ENCODE results near the gene SAG. TPM values are rescaled to one million over a fixed set of nuclear protein-coding genes. Genes with fewer than 3 reads are reported as not detected.

Gene SAG
- total and polyA plus RNA-seq, 9 of the 15 experiments (the other 6 are each of a cell fraction or from before 2014, with no cell fraction given) = 0.04 to 0.64 (median 0.31) TPM; not detected in 5

DNA sequence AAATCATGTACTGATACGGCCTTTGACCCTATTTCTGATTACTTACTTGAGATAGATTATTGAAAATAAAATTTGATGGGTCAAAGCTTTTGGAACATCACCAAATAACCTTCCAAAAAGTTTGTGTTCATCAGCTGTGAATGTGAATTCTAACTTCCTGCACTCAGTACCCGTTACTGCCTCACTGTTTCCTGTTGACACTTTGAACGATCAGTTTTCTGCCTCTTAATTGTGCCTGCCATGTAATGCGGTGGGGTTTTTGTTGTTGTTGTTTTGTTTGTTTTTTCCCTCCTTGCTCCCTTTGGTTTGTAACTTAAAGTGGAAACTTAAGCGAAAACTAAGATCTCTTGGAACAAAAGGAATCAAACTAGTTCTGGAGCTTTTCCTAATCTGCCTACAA, 37.2 kb upstream of the SAG start (continued):
- no peak for TF ChIP-seq BRF1 (IDR thresholded peaks at IDR 0.05; ENCODE audit: borderline replicate concordance, extremely low read depth, insufficient read length)

DNA sequence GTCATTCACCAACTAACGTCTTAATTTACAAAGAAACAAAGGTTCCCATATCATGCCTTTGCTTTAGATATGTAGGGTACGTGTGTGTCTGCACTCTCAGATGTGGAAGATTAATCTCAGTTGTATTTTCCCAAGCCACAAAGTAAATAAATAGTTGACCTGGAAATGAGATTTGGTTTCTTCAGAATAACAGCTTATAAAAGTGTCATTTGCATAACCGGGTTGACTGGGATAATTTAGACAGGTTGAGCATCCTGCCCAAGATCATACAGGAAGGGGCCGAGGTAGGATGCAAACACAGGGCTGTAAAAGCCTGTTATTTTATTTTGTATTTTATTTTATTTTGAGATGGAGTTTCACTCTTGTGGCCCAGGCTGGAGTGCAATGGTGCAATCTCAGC, 36.7 kb upstream of the SAG start:
- in situ Hi-C loops (cut with MboI) = loop anchor here (25.0 kb wide), 1 partner anchor 659 kb away; no protein-coding TSS in a partner anchor
- Histone ChIP-seq H3K27ac (ENCODE audit: extremely low read depth, low read depth, low read length) (no peak overlapping the region), H4K20me1 (replicated peaks; ENCODE audit: control insufficient read depth, insufficient read depth, low read length) (no peaks in the 10 kb centered on the region), H3K9me1 (ENCODE audit: control insufficient read depth, insufficient read depth, low read length) (peaks cover 3% of the 10 kb centered on the region), H3K9me3 (replicated peaks; ENCODE audit: control insufficient read depth, insufficient read depth, low read depth, low read length) (no peaks in the 10 kb centered on the region), H3K79me2 (ENCODE audit: control insufficient read depth, insufficient read depth, low read length) (no peaks in the 10 kb centered on the region), H3K9ac (ENCODE audit: insufficient read depth in 1 of 2, low read depth in 2 of 2, low read length in 2 of 2) (no peak overlapping the region), H3K4me1 (replicated peaks in 1 of 2; ENCODE audit: control insufficient read depth in 2 of 2, insufficient read depth in 2 of 2, low read length in 2 of 2) (no peaks in the 10 kb centered on the region), H3K27me3 (ENCODE audit: control insufficient read depth in 2 of 2, insufficient read depth in 2 of 2, low read length in 2 of 2) (no peaks in the 10 kb centered on the region), H3K36me3 (ENCODE audit: control insufficient read depth, insufficient read depth, low read length) (peaks cover 95% of the 10 kb centered on the region), H2AFZ (ENCODE audit: low read depth, low read length) (no peak overlapping the region), H3K4me2 (ENCODE audit: insufficient read depth, low read length) (no peak overlapping the region), H3K4me3 (no peak overlapping the region)
- CTCF ChIA-PET (ENCODE audit: low intra/inter-chr PET ratio) = no interaction called here
- BruUV-seq (replicated peaks) = no TSS peak
- intact Hi-C loops (cut with micrococcal nuclease) = loop anchor here (5.0 kb wide), 1 partner anchor 111 kb away; no protein-coding TSS in a partner anchor
- FAIRE-seq = no peak
- no peak for ATAC-seq
- POLR2A ChIA-PET = interaction anchor here (0.6 to 0.7 kb wide), 2 partner anchors 242 kb away, joined by 3 read pairs; no protein-coding TSS in a partner anchor
- WGBS (ENCODE audit: insufficient coverage, low coverage, missing lambda C conversion rate) = 83% methylated on average over 4 of the region's 4 CpGs
- DNase-seq (ENCODE audit: extremely low read depth in 1 of 4, low spot score in 3 of 4) = no peak
- TF ChIP-seq POLR2B (IDR thresholded peaks at IDR 0.05; ENCODE audit: low read depth, partially characterized antibody) (no peak), RBM15 (IDR thresholded peaks at IDR 0.05; ENCODE audit: insufficient read depth, low read length) (no peak), GATA2 (CRISPR knock-in tag; IDR thresholded peaks at IDR 0.05) (no peak), PURB (CRISPR knock-in tag; IDR thresholded peaks at IDR 0.05; ENCODE audit: low read depth) (no peak), EZH2 (IDR thresholded peaks at IDR 0.05; ENCODE audit: borderline replicate concordance, low read depth, low read length) (no peak), ETV6 (IDR thresholded peaks at IDR 0.05; ENCODE audit: borderline replicate concordance in 1 of 2, low read depth in 2 of 2, low read length in 1 of 2) (no peak), ETV6 (CRISPR knock-in tag; IDR thresholded peaks at IDR 0.05; ENCODE audit: borderline replicate concordance) (no peak), RFX1 (IDR thresholded peaks at IDR 0.05) (no peak), FUS (optimal IDR thresholded peaks at IDR 0.05; ENCODE audit: low read depth, low read length) (no peak), JUND (IDR thresholded peaks at IDR 0.05; ENCODE audit: borderline replicate concordance, low read depth, low read length) (no peak), JUND (tag; IDR thresholded peaks at IDR 0.05; ENCODE audit: borderline replicate concordance, low read depth, low read length) (no peak), HMGN3 (IDR thresholded peaks at IDR 0.05; ENCODE audit: borderline replicate concordance, extremely low read depth, insufficient read length, low read depth, low read length) (no peak)
- TF ChIP-seq, protein P1, sequence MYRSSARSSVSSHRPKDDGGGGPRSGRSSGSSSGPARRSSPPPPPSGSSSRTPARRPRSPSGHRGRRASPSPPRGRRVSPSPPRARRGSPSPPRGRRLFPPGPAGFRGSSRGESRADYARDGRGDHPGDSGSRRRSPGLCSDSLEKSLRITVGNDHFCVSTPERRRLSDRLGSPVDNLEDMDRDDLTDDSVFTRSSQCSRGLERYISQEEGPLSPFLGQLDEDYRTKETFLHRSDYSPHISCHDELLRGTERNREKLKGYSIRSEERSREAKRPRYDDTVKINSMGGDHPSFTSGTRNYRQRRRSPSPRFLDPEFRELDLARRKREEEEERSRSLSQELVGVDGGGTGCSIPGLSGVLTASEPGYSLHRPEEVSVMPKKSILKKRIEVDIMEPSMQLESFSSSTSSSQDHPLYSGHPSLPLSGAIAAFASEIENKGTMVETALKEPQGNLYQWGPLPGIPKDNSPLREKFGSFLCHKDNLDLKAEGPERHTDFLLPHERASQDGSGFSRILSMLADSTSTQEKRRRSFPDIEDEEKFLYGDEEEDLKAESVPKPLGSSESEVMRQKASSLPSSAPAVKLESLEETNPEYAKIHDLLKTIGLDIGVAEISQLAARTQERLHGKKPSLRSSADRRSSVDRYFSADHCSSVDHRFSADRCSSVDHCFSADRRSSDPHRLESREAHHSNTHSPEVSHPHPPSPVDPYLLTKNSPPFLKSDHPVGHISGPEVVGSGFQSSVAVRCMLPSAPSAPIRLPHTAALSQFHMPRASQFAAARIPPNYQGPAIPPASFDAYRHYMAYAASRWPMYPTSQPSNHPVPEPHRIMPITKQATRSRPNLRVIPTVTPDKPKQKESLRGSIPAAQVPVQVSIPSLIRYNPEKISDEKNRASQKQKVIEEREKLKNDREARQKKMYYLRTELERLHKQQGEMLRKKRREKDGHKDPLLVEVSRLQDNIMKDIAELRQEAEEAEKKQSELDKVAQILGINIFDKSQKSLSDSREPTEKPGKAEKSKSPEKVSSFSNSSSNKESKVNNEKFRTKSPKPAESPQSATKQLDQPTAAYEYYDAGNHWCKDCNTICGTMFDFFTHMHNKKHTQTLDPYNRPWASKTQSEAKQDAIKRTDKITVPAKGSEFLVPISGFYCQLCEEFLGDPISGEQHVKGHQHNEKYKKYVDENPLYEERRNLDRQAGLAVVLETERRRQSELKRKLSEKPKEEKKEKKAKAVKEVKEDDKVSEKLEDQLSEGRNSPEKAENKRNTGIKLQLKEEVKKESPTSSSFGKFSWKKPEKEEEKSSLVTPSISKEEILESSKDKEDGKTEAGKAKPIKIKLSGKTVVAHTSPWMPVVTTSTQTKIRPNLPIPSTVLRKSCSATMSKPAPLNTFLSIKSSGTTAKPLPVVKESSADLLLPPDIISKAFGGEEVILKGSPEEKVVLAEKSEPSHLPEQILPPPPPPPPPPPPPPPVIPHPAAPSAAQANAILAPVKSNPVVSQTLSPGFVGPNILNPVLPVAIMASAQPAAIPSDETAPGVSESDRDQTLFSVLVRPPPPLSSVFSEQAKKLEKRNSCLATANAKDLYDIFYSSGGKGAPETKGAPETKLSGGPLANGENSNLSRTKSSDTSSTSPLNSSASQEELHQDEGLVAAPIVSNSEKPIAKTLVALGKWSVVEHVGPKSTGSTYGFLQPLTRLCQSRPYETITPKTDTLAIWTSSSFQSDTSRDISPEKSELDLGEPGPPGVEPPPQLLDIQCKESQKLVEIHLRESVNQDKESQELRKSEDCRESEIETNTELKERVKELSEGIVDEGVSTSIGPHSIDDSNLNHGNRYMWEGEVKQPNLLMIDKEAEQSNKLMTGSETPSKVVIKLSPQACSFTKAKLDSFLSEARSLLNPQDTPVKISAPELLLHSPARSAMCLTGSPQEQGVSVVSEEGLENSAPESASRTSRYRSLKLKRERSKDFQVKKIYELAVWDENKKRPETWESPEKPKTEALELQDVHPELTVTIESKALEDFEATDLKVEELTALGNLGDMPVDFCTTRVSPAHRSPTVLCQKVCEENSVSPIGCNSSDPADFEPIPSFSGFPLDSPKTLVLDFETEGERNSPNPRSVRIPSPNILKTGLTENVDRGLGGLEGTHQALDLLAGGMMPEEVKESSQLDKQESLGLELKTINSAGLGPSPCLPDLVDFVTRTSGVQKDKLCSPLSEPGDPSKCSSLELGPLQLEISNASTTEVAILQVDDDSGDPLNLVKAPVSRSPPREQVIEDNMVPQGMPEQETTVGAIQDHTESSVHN (IDR thresholded peaks at IDR 0.05; ENCODE audit: borderline replicate concordance in 1 of 2, low read depth in 1 of 2) = no peak
